Measurements from ENCODE around the gene NME3. TPM values are rescaled to one million over a fixed set of nuclear protein-coding genes. Genes with fewer than 3 reads are reported as not detected.
A peak's percentile ranks its signal among the peaks of the same experiment; 100 is the strongest.

The NME3 gene
- total and polyA plus RNA-seq, 2 of the 13 experiments (the other 11 are each of a cell fraction or from before 2014, with no cell fraction given), result 10.4 to 15.9 TPM

DNA sequence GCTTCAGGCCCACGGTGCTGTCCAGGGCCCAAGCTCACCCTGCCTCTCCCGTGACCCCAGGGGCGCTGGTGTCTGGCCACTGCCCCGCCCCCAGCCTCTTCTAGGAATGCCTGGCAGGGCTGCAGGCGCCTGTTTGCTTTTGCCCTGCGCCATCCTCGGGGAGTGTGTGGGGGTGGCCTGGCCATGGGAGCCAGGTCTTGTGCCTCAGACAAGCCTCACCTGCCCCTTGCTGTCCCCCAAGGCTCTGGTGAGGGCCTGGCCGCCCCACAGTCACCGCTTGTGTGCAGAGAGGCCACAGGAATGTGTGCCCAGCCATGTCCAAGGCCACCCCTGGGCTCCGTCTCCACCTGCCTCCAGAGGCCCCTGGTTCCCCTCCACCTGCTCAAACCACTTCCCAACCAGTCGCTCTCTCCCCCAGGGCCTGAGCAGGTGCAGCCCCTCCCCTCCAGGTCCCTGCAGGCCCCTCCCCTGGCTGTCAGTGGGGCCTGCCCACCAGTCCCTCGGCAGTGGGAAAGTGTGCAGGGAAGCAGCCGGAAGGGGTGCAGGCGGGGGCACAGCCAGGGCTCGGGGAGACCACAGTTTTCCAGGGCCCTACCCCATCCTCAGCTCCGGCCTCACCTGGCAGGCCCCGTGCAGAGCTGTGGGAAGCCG, 23.0 kb upstream of the NME3 start (continued):
- TF ChIP-seq, protein P1, sequence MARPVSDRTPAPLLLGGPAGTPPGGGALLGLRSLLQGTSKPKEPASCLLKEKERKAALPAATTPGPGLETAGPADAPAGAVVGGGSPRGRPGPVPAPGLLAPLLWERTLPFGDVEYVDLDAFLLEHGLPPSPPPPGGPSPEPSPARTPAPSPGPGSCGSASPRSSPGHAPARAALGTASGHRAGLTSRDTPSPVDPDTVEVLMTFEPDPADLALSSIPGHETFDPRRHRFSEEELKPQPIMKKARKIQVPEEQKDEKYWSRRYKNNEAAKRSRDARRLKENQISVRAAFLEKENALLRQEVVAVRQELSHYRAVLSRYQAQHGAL (CRISPR knock-in tag; IDR thresholded peaks at IDR 0.05; ENCODE audit: not compliant biosample characterization), result no peak
- TF ChIP-seq, protein P2, sequence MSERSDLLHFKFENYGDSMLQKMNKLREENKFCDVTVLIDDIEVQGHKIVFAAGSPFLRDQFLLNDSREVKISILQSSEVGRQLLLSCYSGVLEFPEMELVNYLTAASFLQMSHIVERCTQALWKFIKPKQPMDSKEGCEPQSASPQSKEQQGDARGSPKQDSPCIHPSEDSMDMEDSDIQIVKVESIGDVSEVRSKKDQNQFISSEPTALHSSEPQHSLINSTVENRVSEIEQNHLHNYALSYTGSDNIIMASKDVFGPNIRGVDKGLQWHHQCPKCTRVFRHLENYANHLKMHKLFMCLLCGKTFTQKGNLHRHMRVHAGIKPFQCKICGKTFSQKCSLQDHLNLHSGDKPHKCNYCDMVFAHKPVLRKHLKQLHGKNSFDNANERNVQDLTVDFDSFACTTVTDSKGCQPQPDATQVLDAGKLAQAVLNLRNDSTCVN (CRISPR knock-in tag; IDR thresholded peaks at IDR 0.05; ENCODE audit: borderline replicate concordance), result no peak; the same call in 1 of the 2 replicates
- TF ChIP-seq, protein P3, sequence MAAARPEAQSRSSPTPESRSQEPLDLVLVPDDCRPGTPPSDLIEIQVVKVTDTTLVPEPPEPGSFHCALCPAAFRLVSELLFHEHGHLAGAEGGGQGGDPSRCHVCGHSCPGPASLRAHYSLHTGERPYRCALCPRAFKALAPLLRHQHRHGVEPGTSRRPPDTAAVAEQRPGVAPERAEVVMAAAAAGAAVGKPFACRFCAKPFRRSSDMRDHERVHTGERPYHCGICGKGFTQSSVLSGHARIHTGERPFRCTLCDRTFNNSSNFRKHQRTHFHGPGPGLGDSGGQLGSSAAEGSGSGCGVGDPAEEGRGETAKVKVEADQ (CRISPR knock-in tag; IDR thresholded peaks at IDR 0.05; ENCODE audit: borderline replicate concordance), result no peak
- TF ChIP-seq, protein P4, sequence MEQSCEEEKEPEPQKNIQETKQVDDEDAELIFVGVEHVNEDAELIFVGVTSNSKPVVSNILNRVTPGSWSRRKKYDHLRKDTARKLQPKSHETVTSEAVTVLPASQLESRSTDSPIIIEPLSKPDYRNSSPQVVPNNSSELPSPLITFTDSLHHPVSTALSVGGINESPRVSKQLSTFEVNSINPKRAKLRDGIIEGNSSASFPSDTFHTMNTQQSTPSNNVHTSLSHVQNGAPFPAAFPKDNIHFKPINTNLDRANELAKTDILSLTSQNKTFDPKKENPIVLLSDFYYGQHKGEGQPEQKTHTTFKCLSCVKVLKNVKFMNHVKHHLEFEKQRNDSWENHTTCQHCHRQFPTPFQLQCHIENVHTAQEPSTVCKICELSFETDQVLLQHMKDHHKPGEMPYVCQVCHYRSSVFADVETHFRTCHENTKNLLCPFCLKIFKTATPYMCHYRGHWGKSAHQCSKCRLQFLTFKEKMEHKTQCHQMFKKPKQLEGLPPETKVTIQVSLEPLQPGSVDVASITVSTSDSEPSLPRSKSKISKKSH (CRISPR knock-in tag; IDR thresholded peaks at IDR 0.05; ENCODE audit: borderline replicate concordance), result no peak
- TF ChIP-seq DR1 (CRISPR knock-in tag; IDR thresholded peaks at IDR 0.05) (peak; percentile 69), KLF11 (CRISPR knock-in tag; IDR thresholded peaks at IDR 0.05) (peak; percentile 68; the same call in 1 of the 2 replicates), DNMT1 (CRISPR knock-in tag; IDR thresholded peaks at IDR 0.05) (peak; percentile 90), STAG1 (CRISPR knock-in tag; IDR thresholded peaks at IDR 0.05) (no peak; the same call in 1 of the 2 replicates), RBM22 (optimal IDR thresholded peaks at IDR 0.05; ENCODE audit: low read length) (no peak), MIXL1 (CRISPR knock-in tag; IDR thresholded peaks at IDR 0.05) (no peak), ZNF547 (CRISPR knock-in tag; IDR thresholded peaks at IDR 0.05) (no peak), MAF1 (CRISPR knock-in tag; IDR thresholded peaks at IDR 0.05; ENCODE audit: borderline replicate concordance) (no peak), JUND (CRISPR knock-in tag; IDR thresholded peaks at IDR 0.05) (no peak), RFXANK (CRISPR knock-in tag; IDR thresholded peaks at IDR 0.05) (no peak), TP53 (CRISPR knock-in tag; conservative IDR thresholded peaks at IDR 0.05) (no peak), SNAPC2 (CRISPR knock-in tag; IDR thresholded peaks at IDR 0.05) (no peak)
- TF ChIP-seq, protein P5, sequence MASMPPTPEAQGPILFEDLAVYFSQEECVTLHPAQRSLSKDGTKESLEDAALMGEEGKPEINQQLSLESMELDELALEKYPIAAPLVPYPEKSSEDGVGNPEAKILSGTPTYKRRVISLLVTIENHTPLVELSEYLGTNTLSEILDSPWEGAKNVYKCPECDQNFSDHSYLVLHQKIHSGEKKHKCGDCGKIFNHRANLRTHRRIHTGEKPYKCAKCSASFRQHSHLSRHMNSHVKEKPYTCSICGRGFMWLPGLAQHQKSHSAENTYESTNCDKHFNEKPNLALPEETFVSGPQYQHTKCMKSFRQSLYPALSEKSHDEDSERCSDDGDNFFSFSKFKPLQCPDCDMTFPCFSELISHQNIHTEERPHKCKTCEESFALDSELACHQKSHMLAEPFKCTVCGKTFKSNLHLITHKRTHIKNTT (CRISPR knock-in tag; IDR thresholded peaks at IDR 0.05), result no peak
- TF ChIP-seq, protein P6, sequence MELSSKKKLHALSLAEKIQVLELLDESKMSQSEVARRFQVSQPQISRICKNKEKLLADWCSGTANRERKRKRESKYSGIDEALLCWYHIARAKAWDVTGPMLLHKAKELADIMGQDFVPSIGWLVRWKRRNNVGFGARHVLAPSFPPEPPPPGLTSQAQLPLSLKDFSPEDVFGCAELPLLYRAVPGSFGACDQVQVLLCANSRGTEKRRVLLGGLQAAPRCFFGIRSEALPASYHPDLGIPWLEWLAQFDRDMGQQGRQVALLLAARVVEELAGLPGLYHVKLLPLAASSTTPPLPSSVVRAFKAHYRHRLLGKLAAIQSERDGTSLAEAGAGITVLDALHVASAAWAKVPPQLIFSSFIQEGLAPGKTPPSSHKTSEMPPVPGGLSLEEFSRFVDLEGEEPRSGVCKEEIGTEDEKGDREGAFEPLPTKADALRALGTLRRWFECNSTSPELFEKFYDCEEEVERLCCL (CRISPR knock-in tag; IDR thresholded peaks at IDR 0.05; ENCODE audit: borderline replicate concordance), result no peak
- TF ChIP-seq, protein P7, sequence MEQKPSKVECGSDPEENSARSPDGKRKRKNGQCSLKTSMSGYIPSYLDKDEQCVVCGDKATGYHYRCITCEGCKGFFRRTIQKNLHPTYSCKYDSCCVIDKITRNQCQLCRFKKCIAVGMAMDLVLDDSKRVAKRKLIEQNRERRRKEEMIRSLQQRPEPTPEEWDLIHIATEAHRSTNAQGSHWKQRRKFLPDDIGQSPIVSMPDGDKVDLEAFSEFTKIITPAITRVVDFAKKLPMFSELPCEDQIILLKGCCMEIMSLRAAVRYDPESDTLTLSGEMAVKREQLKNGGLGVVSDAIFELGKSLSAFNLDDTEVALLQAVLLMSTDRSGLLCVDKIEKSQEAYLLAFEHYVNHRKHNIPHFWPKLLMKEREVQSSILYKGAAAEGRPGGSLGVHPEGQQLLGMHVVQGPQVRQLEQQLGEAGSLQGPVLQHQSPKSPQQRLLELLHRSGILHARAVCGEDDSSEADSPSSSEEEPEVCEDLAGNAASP (CRISPR knock-in tag; IDR thresholded peaks at IDR 0.05; ENCODE audit: borderline replicate concordance), result peak; percentile 66; the same call in 1 of the 2 replicates

All from HepG2 (cell line).